Measurements from ENCODE around the gene TMOD1. TPM values are rescaled to one million over a fixed set of nuclear protein-coding genes. Genes with fewer than 3 reads are reported as not detected.

The TMOD1 gene
- total RNA-seq, 1 experiment from 2014 or later, result 0.58 TPM

DNA sequence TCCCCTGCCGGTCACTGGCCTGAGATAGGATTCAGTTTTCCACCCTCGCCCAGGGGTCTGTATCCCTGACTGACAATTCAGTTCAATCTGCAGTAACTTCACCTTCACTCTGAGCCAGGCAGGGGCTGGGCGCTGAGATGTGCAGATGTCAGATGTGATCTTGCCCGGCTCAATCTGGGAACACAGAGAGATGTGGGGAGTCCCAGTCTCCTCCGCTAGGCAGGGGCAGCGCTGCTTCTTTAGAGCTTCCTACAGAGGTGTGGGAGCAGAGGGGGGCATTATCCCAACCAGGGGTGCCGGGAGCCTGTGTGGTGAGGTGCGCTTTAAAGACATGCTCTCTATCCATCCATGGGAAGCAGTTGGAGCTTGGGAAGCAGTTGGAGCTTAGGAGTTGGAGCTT, 14.6 kb downstream of the TMOD1 start:
- no peak for DNase-seq (ENCODE audit: low read depth)

- DNase-seq (ENCODE audit: low read depth), result no peak
Measured at GRCh38 chr9:97517331-97518089, 16.0 kb downstream of the TMOD1 start.

- no peak for DNase-seq (ENCODE audit: low read depth)
Measured at GRCh38 chr9:97518166-97518908, 16.9 kb downstream of the TMOD1 start.

DNA sequence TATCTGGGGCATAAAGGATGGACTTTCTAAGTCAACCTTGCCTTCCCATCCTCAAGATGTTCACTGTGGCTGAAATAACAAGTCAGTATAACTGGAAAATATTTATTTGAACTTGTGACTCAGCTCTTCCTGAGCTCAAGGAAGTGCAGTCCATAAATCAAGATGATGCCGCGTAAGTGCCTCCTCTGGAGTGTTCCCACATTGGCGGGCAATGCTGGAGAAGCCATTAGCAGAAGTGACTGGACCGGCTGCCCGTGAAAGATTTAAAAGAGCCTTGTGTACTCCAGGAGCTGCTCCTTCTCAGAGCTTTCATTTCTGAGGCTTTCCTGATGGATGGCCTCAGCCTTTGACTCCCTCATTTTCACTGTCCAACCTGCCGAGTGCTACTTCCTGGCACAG, 17.4 kb downstream of the TMOD1 start:
- peak; percentile 83 for DNase-seq (ENCODE audit: low read depth)

- no peak for DNase-seq (ENCODE audit: low read depth)
Measured at GRCh38 chr9:97519441-97519970, 18.0 kb downstream of the TMOD1 start.

DNA sequence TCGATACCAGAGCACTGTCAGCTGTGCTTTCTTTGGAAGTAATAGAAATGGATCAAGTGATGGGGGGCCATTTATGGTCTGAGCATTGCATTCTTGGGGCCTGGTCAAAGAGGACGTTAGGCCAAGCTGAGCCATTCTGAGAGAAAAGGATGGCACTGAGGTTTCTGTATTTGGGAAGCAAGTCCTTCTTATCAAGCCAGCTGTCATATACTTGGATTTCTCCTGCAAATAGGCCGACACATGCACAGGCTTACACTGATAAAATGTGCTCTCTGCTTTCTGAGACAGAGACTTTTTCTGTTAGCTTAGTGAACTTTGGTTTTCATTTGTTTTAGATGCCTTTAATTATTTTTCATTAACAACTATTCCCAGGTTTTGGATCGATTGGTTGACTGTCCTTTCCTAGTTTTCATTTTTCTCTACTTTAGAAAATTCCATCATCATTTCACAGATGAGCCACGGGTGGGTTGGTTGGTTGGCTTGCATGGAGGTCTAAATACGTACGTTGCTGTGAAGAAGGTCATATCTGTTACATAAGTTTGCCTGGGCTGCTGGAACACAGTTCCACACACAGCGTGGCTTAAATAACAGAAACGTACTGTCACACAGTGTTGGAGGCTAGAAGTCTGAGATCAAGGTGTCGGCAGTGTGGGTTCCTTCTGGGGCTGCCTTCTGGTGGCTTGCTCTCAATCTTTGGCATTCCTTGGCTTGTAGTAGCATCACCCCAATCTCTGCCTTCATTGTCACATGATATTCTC, 20.3 kb downstream of the TMOD1 start:
- no peak for DNase-seq (ENCODE audit: low read depth)

DNA sequence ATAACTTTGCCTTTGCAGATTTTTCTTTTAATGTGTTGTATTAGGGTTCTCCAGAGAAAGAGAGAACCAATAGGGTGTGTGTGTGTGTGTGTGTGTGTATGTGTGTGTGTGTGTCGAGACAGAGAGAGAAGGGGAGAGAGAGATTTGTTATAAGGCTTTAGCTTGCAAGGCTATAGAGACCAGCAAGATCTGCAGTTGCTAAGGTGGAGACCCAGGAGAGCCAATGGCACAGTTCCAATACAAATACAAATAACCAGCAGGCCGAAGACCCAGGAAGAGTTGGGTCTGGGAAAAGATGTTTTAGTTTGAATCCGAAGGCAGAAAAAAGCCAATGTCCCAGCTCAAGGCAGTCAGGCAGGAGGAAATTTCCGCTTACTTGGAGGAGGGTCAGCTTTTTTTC, 23.0 kb downstream of the TMOD1 start:
- no peak for DNase-seq (ENCODE audit: low read depth)

- DNase-seq (ENCODE audit: low read depth), result no peak
Measured at GRCh38 chr9:97525451-97525850, 24.0 kb downstream of the TMOD1 start.

DNA sequence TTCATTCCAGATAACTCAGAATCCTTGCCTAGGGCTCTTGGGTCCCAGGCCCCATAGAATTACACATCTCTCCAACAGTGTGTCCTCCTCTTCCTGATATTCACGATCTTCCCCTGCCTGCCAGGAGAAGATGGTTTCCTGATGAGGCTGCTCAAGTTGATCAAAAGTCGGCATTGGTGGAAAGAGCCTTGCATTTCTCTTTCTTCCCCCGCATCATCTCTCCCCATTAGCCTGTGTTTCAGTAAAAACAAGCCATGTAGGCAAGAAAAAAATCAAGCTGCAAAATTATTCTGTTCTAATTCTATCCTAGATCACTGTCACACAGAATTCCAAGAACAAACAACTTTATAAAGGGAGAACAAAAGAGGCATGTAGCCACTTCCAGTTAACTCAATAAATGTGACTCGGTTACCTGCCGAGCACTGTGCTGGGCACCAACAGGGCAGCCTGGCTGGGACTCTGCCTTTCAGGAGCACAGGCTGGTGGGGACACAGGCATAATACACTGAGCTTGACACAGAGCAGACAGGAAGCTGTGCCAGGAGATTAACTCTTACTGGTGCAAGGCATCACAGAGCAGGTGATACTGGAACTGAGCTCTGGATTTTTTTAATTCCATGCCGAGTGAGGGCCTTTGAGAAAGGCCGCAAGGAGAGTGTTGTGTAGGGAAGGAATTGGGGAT, 25.6 kb downstream of the TMOD1 start:
- no peak for DNase-seq (ENCODE audit: low read depth)

DNA sequence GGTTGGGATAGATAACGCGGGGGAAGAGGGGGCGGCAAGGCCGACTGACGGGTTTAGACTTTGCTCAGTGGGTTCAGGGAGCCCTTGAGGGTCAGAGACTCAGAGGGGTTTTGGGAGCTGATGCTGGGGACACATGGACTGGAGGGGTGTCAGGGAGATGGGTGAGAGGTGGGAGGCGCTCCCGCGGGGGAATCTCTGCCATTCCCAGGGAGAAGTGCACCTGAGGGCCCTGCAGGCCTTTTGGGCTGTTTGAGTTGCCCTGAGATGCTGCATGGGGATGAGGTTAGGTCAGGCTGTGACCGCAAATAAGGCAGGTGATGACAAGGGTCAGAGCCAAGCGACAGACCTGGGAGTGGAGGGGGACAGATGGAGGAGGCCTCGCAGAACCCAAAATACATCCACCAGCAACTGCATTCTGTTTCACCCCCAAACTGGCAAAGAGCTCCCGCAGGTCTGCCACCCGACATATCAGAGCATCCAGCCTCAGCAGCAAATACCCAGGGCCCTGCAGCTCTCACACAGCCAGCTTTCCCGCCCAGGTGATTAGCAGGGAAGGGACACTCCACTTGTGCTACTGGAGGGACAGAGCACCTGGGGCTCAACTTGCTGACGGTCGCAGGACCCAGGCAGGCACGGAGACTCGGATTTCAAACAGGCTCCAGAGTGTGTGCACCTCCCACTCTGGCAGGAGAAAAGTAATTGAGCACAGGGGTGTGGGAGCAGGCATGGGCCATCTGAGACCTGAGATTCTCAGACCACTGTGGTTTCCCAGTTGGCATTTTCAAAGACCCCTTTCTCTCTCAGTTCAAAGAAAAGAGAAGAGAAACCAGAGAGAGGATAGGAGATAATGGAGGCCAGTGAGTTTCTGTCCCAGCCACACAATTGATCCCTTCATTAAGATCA, 26.4 kb downstream of the TMOD1 start:
- no peak for DNase-seq (ENCODE audit: low read depth)

DNA sequence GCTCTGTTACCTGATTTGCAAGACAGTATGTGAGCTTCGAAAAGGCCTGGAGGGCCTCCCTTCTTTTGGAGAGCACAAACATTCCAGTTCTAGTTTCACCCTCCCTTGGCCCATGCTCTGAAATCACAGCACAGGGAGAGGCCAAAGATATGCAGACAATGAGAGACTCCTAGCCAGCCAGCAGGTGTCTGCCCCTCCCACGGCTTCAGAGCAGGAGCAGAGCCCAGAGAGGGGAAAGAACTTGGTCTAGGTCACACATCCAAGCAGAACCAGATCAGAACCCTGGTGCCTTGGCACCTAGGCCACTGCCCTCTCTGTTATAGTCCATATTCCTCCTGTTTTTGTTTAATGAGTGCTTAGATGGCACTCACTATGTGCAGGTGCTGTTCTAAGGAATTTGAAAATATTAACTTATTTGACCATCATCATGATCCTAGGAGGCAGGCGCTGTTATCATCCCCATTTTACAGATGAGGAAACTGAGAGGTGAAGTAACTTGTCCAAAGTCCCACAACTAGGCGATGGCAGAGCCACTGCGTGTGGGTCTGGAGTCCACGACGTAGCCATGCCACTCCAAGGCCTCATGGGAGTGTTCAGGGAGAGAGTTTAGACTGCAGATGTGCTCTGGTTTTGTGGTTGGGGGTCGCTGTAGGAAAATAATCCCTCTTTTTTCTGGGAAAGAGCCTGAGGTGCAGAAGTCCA, 27.2 kb downstream of the TMOD1 start:
- DNase-seq (ENCODE audit: low read depth), result no peak

GRCh38 chr9:97529363-97530076, 28.1 kb downstream of the TMOD1 start:
- peak; percentile 66 for DNase-seq (ENCODE audit: low read depth)

DNA sequence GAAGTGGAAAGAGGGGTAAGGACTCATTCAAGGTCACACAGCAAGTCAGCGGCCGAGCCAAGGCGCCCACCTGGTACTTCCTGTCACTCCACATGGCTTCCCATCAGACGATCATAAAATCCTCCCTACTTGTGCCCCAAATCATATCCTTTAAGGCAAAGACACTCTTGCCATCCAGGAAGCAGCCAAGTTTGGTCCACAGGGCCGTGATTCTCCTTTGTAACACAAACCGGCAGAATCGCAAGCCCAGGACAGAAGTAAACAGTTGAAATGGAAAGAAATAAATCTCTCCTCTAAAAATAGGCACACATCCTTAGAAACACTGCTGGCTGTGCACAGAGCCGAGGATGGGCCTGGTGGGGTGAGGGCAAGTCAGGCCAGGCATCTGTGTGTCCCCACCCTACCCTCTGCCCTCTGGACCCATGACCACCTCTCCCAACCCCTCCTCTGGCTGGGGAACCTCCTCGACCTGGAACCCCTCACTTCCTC, 30.5 kb downstream of the TMOD1 start:
- DNase-seq (ENCODE audit: low read depth), result no peak

DNA sequence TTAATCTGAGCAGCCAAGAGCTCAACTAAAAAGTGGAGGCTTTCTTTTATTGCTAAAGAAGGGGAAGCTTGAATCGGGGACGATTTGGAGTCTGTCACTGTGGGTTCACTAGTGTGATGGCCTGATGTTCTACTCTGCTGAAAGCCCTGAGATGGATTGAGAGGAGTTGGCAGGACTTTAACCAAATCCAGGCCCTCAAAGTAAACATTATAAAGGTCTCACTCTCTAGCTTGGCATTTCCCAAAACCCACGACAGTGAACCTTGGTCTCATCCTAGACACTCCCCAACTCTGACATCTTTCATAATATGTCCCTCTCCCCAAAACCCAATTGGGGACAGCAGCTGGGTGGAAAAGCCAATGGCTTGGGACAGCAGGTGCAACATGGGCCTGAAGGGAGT, 32.7 kb downstream of the TMOD1 start:
- no peak for DNase-seq (ENCODE audit: low read depth)

- DNase-seq (ENCODE audit: low read depth), result no peak
Measured at GRCh38 chr9:97534961-97535594, 33.6 kb downstream of the TMOD1 start.

DNA sequence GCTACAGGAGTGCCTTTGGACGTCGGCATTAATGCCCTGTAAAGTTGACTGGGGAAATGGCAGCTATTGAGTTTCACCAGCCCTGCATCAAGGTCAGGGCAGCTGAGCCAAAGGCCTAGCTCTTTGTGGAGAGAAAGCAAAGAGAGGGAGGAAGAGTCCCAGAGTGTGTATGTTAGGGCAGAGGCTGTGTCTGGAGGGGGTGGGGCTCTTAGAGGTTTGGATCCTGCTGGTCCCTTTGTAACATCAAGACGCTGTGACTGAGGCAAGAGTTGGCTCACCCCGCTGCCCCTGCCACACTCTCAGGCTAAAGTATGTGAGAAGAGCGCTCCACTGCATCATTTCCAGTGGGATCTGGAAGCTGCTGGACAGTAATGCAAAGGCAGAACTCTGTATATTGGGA, 34.3 kb downstream of the TMOD1 start:
- no peak for DNase-seq (ENCODE audit: low read depth)

- DNase-seq (ENCODE audit: low read depth), result no peak
Measured at GRCh38 chr9:97536480-97536879, 35.0 kb downstream of the TMOD1 start.

DNA sequence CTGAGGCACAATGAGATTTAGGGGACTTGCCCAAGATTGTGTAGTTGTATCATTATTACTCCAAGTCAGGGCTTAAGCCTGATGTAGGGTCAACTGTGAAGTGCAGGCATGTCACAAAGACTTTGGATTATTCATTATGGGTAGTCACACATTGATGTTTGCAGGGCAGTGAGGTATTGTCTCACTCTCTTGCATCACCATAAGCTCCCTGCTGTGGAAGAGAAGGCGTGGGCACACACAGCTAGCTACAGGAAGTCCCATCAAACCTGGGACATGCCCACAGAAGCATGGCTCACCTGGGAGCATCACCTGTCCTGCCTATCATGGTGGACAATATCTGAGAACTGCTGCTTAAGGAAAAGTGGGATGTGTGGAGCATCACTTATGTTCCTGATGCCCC, 42.1 kb downstream of the TMOD1 start:
- DNase-seq (ENCODE audit: low read depth), result no peak

Data from HT1080 (cell line).